Skeletal muscle cell (primary cell): ENCODE results near the gene HLA-DRB1.
"Not testable (repeated sequence)": the region's sequence is repeated elsewhere in the genome, so short reads cannot be mapped to it uniquely, and the experiment has no call there.

Source experiments
- DNase-seq: peaks from one replicate; pipeline ENCODE4 v3.0.0-alpha.2; 2010; ENCODE audit warnings: low read depth
- H3K4me3 ChIP-seq: 2 replicates; pipeline ENCODE4 v1.5.1; 2011; ENCODE audit warnings: low read depth, mild to moderate bottlenecking, control low read depth, low read length, moderate library complexity

The HLA-DRB1 gene

DNA sequence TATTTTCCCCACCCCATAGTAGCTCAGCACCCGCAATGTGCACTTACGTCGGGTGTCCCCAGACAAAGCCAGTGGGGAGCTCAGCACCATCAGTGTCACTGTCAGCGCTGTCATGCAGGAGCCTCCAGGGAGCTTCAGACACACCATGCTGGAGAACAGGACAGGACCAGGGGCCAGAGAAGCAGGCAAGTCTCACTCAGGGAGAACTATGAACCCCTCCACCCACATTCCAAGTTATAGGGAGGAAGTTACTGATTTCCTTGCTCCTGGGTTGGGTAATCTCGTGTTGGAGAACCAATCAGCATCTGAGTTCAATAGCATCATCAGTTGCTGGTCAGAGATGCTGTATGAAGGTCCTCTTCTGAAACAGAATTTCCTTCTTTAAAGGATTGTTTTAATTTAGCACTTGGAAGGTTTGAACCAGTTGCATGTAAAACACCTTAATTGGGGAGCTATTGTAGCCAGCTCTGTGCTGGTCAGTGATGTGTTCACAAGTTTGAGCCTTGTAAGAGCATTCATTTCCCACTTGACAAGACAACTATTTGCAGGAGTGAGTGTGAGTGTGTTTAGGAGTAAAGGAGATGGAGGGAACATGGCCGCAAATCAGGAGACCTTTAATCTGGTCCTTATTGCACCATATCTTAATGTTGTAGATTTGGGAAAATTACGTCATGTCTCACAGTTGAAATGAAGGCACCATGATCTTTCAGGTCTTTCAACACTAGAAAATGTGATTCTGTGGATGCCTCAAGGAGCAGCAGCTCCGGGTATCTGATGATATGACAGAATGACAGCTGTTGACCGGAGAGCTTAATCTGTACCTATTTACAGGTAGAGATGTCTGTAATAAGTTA, at the start of gene HLA-DRB1:
TSS of gene HLA-DRB1 (minus strand) at position 253 of the 854 bp plus-strand sequence. CDS start at position 147, 106 bp downstream.
- no peak within 1 kb of the TSS for H3K4me3 ChIP-seq
- DNase-seq = peak; percentile 0

DNA sequence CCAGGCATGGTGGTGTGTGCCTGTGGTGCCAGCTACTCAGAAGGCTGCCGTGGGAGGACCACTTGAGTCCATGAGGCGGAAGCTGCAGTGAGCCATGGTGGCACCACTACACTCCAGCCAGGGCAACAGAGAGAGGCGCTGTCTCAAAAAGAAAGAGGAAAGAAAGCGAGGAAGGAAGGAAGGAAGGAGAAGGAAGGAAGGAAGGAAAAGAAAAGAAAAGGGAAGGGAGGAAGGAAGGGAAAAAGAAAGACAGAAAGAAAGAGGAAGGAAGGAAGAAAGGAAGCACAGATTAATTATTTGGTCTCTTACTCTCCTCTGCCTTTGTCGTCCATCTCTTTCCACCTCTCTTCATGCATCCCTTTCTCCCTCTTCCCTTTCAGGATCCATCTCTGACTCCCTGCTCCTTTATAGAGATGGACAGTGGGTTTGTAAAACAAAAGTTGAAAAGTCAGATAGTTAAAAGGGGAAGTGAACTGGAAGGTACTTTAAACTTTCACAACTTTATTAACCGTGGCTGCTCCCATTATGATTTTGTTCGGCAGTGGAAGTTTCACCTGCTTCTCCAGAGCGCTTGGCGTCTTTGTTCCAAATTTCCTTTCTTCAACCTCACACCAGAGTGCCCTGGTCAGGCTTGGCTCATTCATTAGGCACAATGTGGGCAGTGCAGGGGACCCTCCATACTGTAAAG, 49.0 kb upstream of the HLA-DRB1 start:
- no peak overlapping the region for H3K4me3 ChIP-seq
- DNase-seq = no peak

DNA sequence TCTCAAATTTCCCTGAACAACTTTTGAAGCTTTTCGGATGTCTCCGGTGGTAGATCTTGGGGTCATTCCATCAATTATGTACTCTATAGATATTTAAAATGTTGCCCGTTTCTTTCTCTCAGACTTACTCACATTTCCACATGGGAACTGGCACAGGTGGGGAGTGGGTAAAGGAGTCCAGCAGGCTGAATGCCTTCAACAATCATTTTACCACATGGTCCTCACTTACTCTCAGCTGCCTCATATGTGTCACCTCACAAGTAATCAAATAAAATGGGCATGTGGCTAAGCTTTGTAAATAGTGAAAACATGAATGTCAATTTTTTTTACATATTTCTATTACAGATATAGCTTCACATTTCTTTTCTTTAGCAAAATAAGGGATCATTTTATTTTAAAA, 48.2 kb upstream of the HLA-DRB1 start:
- DNase-seq = no peak
- H3K4me3 ChIP-seq = no peak overlapping the region

DNA sequence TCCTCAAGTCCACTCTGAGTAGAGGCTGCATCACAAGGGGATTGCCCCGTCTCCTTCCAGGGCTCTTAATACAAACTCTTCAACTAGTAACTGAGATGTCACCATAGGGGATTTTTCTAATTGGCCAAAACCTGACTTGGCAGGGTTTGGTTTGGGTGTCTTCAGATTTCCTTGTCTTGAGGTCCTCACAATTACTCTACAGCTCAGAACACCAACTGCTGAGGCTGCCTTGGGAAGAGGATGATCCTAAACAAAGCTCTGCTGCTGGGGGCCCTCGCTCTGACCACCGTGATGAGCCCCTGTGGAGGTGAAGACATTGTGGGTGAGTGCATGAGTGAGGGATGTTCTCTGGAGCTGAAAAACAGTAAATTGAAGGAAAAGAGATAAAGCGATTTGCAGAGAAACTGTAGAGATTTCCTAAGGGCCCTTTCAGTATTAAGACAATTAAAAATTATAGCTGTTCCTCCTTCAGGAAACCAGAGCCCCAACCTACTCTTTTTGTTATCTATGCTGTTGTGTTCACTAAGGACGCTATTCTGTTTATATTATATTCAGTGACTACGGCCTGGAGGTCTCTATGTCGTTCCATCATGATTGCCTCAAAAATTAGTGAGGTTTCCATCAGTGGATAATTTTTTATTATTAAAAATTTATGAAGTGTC, 47.7 kb upstream of the HLA-DRB1 start, which contains the start of gene HLA-DQA1:
TSS of gene HLA-DQA1 (plus strand) at position 188 of the 662 bp plus-strand sequence. CDS start at position 241, 53 bp downstream.
- DNase-seq = no peak
- no peak within 1 kb of the TSS for H3K4me3 ChIP-seq

DNA sequence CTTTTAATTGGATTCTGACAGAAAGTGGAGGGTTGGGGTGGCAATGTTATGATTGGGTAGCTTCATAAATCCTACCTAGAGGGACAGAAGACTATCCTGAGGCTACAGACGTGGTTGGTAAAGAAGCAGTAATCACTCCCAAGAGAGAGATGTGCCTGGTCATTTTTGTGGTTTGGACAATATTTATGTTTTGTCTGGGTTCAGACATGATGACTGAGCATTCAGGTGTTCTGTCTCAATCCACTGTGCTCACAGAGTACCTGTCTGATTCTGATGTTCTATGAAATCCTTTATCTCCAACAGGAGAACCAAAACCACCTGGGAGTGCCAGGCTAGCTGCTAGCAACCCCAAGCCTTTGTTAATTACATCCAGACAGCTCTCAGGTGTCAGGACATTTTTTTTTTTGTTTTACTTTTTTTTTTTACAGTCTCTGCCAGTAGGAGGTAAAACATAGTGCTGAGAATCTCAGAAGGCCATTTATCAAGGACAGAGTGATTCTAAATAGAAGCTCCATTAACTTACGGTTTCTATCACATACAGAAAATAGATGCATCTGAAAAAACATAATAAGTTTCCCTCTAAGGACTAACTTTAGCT, 46.0 kb upstream of the HLA-DRB1 start:
- H3K4me3 ChIP-seq = no peak overlapping the region
- no peak for DNase-seq

DNA sequence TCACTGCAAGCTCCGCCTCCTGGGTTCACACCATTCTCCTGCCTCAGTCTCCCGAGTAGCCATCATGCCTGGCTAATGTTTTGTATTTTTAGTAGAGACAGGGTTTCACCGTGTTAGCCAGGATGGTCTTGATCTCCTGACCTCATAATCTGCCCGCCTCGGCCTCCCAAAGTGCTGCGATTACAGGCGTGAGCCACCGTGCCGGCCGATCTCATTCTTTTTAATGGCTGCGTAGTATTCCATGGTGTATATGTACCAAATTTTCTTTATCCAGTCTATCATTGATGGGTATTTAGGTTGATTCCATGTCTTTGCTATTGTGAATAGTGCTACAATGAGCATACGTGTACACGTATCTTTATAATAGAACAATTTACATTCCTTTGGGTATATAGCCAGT, 40.1 kb upstream of the HLA-DRB1 start:
- not testable (repeated sequence) for DNase-seq, H3K4me3 ChIP-seq

DNA sequence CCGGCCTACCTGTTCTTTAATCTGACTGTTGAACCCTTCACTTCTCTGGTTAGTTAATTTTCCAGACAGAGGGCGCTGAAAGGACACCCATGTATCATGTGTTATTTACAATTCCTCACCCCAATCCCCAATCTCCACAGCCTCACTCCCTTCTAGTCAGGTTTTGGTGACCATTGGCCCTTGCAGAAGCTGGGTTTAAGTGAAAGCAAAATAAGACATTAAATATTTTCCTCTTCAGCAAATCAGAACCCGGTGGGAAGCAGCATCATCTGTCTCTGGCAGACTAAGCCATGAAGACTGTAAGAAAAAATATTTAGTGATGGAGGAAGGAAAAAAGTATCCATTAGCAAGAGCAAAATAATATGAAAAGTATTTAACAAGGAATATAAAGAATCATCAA, 38.2 kb upstream of the HLA-DRB1 start:
- no peak overlapping the region for H3K4me3 ChIP-seq
- no peak for DNase-seq

DNA sequence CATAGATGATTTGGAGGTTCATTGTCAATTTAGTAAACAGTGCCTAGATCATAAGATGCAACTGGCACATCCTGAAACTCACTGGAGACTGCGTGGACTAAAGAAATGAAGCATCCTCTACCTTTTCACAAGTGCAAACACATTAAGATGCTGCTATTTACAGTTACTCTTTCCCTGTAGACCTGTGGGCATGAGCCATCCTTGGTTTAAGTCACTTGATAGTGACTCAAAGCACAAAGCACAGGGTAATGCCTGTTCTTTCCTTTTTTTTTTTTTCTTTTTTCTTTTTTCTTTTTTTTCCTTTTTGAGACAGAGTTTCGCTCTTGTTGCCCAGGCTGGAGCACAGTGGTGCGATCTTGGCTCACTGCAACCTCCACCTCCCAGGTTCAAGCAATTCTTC, 37.6 kb upstream of the HLA-DRB1 start:
- no peak overlapping the region for H3K4me3 ChIP-seq
- DNase-seq = no peak

DNA sequence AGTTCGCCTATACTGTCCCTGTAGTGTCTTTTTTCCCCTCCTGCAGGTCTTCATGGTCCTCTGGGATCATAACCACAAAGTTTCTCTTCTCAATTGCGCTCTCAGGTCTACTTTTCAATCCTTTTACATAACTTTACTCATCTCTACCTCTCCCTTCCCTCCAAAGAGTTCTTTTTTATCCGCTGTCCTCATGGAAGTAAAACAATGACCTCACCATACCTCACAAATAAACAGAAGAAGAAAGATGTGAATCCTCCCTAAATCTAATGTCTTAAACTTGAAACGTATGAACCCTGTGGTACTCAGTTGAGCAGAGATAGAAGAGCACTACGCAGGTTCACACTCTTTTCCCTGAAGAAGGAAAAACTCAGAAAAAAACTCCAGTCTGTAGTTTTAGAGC, 35.5 kb upstream of the HLA-DRB1 start:
- no peak overlapping the region for H3K4me3 ChIP-seq
- no peak for DNase-seq

DNA sequence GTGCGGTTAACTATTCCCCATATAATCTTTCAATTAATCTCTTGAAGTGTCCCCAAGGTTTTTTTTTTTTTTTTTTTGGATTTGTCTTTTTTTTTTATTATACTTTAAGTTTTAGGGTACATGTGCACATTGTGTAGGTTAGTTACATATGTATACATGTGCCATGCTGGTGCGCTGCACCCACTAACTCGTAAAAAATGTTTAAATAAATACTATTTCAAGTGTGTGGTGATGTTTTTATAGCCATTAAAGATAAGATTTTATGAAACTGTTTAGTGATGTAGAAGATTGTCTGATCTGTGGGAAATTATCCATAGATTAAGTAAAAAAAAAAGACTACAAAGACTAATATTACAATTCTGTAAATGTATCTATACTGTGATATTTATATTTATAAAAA, 34.9 kb upstream of the HLA-DRB1 start:
- H3K4me3 ChIP-seq = no peak overlapping the region
- DNase-seq = no peak

DNA sequence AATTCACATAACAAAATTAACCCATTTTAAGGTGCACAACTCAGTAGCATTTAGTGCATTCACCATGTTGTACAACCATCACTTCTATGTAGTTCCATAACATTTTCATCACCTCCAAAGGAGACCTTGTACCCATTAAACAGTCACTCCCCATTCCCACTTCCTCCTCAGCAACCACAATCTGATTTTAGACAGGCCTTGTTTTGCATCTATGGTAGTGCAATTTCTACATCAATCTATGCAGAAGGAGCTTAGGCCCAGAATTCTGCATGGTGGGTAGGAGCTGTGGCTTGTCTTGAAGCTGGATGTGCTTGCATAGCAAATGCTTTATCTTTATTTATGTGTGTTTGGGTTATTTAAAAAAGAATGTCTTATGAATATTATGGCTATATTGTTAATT, 34.0 kb upstream of the HLA-DRB1 start:
- H3K4me3 ChIP-seq = no peak overlapping the region
- no peak for DNase-seq

DNA sequence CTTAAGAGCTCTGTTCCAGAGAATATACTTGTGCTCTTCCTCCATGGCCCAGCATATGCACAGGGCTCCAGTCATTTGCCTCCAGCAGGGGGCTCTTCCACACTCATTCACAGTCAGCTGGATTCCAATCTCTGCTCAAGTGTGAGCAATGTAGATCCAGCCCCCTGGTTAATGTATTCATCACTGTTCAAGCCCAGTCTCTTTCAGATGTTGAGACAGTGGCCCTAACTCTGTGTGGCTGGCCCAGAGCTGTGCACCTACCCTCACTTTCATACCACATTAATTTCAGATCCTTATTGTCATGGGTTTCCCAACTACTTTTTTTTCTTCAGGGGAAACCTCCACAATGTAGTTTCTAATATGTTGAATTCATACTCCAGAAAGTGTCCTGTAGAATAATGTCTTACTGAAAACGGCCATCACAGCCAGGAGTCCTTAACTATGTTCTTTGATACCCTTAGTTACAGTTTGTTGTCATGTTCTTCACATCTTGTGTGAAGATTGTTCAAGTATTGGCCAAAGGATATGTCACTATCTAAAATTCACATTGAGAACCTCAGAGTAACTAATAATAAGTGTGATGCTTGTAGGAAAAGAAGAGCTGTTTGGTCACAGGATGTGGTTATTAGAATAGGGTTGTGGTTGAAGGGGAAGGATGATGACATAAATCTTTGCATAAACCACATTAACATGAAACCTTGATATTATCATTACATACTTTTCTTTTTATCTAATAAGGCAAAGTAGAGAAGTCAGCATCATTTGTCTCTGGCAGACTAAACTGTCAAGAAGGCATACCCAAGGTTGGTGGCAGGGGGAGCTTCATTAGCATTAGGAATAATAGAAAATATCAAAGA, 33.1 kb upstream of the HLA-DRB1 start:
- no peak overlapping the region for H3K4me3 ChIP-seq
- no peak for DNase-seq

DNA sequence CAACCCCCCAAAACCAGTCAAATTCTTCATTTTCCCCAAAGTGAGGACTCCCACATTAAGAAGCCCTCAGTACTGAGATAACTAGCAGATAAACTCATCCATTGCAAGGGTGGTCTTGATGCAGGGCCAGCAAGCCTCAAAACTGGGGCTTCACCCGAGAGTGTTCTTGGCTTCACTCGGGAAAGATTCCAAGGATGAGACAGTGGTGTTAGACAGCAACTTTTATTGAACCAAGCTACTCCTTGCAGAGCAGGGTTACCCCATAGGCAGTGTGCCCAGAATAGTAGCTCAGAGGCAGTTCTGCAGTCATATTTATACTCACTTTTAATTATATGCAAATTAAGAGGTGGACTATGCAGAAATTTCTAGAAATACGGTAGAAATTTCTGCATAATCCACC, 31.7 kb upstream of the HLA-DRB1 start:
- no peak for DNase-seq
- H3K4me3 ChIP-seq = no peak overlapping the region

DNA sequence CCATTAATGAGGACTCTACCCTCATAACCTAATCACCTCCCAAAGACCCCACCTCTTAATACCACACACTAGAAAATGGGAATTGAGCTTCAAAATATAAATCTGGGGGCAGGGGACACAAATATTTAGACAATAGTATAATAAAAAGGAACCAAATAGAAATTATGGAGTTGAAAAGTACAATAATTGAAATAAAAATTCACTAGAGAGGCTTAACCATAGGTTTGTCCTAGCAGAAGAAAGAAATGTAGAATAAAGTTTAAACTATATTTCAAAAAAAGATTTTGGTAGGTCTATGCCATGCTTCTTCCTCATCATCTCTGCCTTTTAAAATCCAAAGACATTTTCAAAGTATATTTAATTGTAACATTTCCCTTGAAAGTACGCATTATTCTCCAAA, 28.1 kb upstream of the HLA-DRB1 start:
- DNase-seq = no peak

DNA sequence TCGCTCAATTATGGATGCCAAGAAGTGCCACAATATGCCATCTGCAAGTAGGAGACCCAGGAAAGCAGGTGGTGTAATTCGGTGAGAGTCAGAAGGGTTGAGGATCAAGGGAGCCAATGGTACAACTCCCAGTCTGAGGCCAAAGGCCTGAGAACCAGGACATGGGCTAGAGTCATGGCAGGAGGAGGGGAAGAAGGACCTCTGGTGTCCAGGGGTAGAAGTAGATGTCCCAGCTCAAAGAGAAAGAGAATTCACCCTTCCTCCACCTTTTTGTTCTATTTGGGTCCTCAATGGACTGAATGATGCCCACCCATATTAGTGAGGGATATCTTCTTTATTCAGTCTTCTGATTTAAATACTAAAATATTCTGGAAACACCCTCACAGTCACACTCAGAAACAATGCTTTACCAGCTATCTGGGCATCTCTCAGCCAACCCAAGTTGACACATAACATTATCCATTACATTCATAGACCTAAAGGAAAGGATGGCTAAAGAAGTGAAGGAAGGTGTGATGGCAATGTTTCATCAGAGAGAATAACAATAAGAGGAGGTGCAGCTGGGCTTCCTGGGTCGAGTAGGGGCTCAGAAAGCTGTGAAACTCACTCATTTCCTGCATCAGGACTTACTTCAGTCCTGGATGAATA, 26.4 kb upstream of the HLA-DRB1 start:
- no peak for DNase-seq
- H3K4me3 ChIP-seq = no peak overlapping the region

More for the DNA sequence above, 28.1 kb upstream of the HLA-DRB1 start:
- no peak overlapping the region for H3K4me3 ChIP-seq

DNA sequence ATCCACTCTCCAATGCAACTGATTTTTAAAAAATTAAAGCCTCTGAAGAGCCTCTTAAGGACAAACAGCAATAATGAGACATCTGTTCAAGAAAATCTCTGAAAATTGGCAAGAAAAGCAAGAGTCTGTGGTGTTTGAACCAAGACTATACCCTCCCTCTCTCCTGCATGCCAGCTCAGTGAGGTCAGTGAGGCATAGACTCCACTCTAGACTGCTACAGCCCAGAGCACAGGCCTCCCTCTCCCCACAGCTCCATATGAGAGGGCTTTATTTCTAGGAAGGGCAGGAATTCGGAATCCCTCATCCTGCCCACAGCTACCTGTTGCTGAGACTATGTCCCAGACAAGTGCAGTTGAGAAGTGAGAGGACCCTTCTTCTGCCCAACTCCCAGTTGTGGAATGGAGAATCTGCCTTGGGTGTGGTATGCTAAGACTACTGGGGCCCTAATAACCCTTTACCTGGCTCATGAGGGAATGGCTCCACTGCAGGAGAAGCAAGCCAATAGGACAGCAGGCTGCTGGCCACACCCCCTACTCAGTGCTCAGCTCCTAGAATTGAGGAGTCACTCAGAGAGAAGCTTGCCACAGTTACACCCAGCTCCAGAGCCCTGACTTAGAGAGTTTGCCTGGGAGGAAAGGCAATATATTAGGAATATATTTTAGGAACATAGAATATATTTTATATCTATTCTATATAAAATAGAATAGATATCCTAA, 24.9 kb upstream of the HLA-DRB1 start:
- DNase-seq = no peak
- no peak overlapping the region for H3K4me3 ChIP-seq

DNA sequence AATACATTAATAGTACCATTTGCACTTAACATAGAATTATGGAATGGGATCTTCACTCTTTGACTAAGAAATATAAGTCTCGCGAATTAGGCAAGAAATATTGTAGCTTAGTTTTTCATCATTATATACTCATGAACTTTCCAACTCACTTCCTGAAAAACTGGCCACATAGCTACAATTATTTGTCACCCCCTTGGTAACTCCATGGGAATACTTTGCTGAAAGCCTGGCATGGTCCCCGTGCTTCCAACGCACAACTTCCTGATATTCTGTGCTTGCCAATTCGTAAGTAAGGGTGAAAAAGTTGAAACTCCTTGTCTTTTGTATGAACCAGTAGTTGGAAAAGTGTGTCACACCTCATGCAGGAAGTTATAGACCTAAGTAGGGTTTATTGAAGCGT, 23.8 kb upstream of the HLA-DRB1 start:
- no peak overlapping the region for H3K4me3 ChIP-seq
- no peak for DNase-seq
